Measurements from ENCODE around the gene KRTAP19-6.
"Not testable (repeated sequence)": the region's sequence is repeated elsewhere in the genome, so short reads cannot be mapped to it uniquely, and the experiment has no call there.

KRTAP19-6 gene, protein sequence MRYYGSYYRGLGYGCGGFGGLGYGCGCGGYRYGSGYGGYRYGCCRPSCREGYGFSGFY

DNA sequence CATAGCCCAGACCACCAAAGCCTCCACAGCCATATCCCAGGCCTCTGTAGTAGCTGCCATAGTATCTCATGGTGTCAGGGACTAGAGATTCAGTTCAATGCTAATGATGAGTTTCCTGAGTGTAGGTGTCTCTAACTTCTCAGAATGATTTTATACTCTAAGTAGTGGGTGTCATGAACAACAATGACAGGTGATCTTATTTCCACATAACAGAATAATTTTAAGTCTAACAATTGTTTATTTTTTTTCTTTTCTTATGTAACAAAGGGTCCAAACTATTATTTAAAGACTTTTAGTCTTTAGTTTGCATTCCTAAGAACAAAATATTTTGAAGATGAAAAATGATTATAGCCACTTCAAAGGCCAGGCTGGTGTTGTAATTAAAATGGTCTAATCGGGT is at the start of gene KRTAP19-6:
TSS of gene KRTAP19-6 (minus strand) at position 101 of the 400 bp plus-strand sequence. CDS start at position 70, 31 bp downstream.
- no peak for DNase-seq (ENCODE audit: low read depth in 2 of 2)

DNA sequence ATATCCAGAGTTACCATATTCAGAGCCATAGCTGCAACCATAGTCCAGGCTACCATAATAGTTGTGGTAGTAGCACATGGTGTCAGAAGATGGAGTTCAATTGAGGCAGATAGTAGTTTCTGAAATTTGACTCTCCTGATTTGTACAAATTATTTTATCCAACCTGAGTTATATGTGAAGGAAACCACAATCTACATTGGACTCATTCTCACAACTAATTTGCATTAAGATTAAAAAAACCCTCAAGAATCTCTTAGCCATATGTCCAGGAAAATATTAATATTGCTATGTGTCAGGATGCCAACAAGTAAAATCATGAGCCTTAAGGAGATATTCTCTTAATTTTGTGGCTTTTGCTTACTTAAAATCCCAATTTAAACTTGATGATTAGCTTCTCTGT is 48.6 kb upstream of the KRTAP19-6 start, which contains the start of gene KRTAP22-2:
TSS of gene KRTAP22-2 (minus strand) at position 101 of the 400 bp plus-strand sequence.
- DNase-seq (ENCODE audit: low read depth in 2 of 2), result no peak

DNA sequence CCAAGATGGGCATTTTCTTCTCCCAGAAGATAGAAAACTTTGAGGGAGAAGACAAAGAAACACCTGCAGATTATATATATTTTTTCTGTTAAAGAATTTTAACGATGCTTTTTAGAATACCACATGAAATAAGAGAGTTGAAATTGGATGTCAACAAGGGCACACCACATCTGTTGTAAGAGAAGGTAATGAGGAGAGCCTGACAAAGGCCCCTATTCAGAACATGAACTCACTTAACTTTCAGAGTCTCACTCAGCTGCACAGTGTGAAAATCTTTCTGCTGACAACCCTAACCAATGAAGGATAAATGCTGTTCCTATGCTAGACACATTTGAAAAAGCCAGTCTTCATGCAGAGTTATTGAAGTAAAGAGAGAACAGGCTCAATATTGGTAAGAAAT is 41.2 kb upstream of the KRTAP19-6 start:
- no peak for DNase-seq (ENCODE audit: low read depth in 2 of 2)

DNA sequence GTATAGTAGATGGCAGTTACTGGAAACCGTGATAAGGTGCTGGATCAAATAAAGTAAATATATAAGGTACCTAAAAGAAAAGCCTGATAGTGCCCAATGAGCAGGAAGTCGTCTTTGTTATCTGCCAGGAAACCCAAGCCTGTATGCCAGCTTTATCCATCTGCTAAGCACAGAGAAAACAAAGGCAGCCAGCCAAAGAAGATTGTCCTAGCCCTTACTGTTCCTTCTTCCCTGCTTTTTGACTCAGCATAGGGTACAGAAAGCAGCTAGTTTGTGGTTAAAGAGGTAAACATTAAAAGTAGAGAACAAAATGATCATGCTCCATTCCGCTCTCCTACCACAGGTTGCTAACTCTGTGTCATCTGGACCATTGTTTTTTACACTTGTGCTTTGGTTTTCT is 38.5 kb upstream of the KRTAP19-6 start:
- no peak for DNase-seq (ENCODE audit: low read depth in 2 of 2)

DNA sequence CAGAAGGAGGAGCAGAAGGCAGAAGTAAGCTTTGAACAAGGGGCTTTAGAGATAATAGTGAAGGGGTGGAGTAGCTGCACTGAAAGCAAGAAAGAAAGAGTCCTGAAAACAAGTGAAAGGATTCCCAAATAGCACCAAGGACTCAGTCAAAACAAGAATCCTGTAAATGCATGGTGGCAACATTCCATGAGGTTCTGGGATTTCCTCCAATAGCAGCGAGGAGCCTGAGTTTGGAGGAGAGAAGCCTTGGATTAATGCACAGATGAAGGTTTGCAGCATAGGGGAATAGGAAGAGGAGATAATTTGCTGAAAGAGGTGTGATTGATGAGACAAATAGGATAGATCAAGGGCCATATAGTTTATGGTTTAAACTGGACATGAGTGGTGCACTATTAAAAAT is 37.7 kb upstream of the KRTAP19-6 start:
- no peak for DNase-seq (ENCODE audit: low read depth in 2 of 2)

DNA sequence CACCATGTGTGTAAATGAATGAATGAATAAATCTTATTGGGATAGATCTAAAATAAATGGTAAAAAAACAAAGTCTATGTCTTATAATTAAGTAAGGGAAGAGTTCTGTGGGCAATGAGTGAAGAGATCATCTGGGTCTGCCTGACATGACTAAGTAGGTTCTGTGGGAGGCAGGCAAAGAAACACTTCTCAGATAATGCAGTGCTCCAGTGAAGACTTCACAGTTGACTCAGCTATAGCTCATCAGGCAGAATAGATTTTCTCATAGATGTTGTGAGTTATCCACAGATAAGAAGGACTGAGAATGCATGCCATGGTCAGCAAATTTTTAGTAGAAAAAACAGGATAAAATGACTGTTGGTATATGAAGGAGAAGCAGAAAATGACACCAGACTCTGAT is 36.1 kb upstream of the KRTAP19-6 start:
- no peak for DNase-seq (ENCODE audit: low read depth in 2 of 2)

DNA sequence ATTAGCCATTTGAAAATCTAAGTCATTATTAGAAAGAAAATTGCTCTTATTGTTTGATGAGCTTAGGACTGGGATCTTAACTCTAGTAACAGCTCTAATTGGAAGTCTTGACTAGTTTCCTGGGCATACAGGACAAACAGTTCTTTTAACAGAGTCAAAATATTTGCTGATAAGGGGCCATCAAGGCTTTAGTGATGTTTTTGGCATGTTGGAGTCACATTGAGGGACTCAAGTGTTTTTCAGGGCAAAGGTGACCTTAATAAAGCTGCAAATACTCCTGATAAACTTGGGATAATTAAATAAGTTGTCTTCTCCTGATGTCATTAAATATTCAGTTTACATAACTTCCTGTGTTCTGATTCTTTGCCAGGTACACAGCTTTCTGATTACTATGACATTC is 26.0 kb upstream of the KRTAP19-6 start:
- no peak for DNase-seq (ENCODE audit: low read depth in 2 of 2)

DNA sequence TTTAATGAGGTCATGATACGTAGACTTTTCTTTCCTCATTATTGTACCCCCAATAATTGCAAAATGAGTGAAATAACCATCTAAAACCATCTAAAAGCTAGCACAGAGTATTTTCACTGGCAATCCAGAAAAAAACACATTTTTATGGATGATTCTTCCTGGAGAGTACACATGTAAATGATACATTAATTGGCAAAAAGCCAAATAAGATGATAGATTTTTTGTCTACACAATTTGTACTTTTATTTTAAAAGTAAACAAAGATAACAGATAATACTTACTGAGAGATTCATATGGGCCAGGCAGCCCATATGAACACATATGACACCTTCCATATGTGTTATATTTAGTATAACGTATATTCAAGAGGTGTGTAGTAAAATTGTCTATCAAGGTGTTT is 22.0 kb upstream of the KRTAP19-6 start:
- no peak for DNase-seq (ENCODE audit: low read depth in 2 of 2)

DNA sequence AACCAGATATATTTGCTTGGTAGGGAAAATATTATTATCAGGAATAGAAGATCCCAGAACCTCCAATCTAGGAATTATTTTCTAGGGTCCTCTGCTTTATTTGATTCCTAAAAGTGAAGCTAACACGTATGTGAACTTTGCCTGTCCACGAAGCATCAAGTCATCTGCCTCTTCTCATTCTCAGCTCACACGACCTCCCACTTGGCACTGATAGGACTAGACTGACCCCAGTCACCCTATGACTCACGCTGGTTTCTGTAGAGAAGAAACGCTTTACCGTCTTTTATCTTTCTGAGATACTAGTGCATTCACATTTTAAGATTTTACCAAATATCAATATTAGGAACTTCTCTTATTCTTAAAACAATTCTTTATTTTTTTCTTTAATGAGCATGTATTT is 21.4 kb upstream of the KRTAP19-6 start:
- DNase-seq (ENCODE audit: low read depth in 2 of 2), result no peak

DNA sequence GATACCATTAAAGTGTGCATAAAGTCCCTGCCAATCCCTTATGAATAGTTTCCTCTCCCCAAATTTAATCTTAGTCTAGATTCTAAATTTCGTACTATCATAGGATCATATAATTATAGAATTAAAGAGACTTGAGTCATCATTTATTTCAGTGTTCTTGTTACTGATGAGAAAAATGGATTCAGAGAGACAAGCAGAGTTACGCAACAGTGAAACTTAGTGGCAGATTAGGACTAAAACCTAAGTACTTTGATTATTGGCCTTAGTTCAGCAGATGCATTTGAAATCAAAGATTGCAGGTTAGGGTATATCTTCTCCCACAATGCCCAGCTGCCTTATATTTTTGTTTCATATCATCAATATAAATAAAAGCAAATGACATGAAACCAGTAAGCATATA is 20.3 kb upstream of the KRTAP19-6 start:
- no peak for DNase-seq (ENCODE audit: low read depth in 2 of 2)

DNA sequence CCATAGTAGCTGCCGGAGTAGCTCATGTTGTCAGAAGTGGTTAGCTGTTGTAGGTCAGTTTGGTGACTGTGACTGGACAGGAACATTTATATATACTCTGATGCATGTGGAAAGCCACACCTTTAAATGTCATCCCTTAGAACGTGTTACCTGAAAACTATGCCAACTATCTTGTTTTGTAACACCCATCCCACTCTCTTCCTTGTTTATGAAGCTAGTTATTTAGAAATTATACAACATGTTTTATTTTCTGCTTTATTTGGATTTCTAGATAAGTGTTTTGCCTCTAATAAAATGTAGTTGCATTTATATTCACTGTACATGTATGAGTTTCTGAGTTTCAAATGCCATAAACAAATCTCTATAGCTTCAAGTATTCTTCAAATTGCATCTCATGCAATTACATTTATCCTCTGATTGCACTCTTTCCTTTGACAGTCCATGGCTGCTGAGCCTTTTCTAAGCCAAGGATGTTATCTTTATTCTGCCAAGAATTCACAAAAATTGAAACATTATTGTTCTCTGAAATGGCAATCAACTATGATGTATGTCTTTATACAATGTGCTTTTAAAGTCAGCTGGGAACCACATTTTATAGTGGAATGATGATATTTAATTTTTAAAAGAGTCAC is 19.7 kb upstream of the KRTAP19-6 start, which contains the start of gene KRTAP19-7:
TSS of gene KRTAP19-7 (minus strand) at position 51 of the 632 bp plus-strand sequence. CDS start at position 26, 25 bp downstream.
- DNase-seq (ENCODE audit: low read depth in 2 of 2), result no peak

DNA sequence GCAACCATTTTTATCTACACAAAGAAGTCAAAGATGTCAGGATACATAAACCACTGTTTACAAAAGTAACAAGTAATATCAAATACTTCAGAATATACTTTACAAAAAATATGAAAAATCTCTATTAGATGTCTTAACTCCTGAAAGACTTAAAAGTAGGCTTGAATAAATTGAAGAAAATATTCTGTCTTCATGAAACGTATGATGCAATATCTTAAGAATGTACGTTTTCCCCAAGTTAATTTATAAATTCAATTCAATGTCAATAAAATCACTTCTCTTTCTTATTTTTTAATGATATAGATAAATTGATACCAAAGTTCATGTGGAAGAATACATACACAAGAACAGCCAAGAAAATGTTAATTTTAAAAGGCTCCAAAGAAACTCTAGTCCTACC is 13.4 kb upstream of the KRTAP19-6 start:
- DNase-seq (ENCODE audit: low read depth in 2 of 2), result no peak

DNA sequence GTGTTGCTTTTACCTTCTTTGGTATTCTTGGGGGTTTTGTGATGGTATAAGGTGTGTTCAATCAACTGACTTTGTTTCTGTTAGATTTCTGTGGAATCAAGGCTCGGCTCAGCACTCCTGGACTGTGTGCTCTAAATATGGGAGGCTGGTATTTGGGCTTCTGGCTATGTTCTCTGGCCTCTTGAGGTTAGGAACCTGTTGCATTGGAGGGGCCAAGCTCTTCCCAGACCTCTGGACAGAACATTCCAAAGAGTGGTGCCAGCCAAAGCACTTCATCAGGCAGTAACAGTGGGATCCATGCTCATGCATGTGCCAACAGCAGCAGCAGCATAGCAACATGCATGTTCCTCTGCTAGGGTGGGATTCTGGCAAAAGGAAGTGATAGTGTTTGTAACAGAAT is 11.1 kb upstream of the KRTAP19-6 start:
- DNase-seq (ENCODE audit: low read depth in 2 of 2), result no peak

DNA sequence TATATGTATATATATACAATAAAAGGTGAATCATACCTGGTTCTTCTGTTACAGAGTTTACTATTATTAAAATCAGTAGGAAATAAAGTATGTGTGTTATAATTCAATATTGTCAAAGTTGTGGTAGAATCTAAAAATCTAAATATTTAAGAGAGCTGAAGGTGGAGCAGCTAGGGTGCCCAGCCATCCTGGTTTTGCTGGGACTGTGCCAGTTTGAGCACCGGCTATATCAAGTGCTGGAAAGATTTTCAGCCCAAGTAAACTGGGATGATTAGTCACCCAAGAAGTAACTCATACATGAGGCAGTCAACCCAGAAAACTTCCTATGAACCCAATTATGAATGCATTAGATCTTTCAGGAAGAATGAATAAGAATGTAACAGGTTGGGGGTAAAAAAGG is 22.8 kb downstream of the KRTAP19-6 start:
- no peak for DNase-seq (ENCODE audit: low read depth in 2 of 2)

DNA sequence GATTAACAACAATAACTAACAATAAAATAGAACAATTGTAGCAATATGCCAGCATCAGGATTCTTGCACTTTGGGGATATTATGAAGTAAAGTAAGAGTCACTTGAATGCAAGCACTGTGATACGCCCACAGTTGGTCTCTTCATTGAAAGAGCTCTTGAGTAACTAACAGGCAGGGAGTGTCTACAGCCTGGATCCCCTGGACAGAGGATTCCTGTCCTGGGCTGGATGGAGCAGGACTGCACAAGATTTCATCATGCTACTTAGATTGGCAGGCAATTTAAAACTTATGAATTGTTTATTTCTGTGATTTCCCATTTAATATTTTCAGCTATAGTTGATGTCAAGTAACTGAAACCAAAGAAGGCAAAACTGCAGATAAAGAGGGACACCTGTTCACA is 26.0 kb downstream of the KRTAP19-6 start:
- DNase-seq (ENCODE audit: low read depth in 2 of 2), result no peak

DNA sequence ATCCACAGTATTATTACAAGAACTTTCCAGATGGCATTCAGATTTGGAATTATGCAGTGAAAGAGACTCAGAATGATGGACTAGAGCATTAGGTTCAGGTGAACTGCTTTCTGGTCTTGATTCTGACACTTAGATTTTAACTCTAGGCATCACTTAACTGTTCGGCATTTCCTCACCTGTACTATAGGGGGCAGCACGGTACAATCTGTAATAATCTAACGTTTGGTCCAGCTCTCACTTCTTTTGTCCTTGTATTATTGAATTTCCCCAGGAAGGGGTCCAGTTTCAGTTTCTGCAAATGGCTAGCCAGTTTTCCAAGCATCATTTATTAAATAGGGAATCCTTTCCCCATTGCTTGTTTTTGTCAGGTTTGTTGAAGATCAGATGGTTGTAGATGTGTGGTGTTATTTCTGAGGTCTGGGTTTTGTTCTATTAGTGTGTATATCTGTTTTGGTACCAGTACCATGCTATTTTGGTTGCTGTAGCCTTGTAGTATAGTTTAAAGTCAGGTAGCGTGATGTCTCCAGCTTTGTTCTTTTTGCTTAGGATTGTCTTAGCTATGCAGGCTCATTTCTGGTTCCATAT is 36.0 kb downstream of the KRTAP19-6 start:
- not testable (repeated sequence) for DNase-seq (ENCODE audit: low read depth in 2 of 2)

DNA sequence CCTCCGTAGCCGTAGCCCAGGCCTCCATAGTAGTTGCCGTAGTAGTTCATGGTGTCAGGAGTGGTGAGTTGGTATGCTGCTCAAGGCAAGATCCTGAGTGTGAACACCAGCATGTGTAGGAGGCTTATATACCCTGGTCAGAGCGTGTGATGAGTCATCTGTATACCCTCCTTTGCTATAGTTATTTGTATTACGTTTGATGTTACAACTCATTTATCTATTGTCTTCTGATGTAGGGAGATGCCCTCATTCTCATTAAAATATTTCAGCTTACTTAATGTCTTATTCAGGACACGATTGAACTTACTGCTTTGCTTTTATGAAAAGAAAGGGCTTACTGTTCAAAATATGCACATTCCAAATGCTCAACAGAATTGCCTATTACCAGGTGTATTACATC is 39.6 kb downstream of the KRTAP19-6 start, which contains the start of gene KRTAP19-5:
TSS of gene KRTAP19-5 (minus strand) at position 101 of the 400 bp plus-strand sequence. CDS start at position 50, 51 bp downstream.
- DNase-seq (ENCODE audit: low read depth in 2 of 2), result no peak

DNA sequence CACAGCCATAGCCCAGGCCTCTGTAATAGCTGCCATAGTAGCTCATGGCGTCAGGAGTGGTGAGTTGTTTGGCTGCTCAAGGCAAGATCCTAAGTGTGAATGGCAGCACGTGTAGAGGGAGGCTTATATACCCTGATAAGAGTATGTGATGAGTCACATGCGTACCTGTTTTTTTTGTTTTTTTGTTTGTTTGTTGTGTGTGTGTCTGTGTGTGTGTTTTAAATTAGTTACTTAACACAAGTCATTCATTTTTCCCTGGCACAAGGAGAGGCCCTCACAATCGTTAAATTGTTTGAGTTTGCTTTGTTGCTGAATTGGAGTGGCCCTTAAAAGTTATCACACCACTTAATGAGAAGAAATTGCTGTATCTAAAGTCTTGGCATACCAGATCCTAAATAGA is 44.6 kb downstream of the KRTAP19-6 start, which contains the start of gene KRTAP19-4:
TSS of gene KRTAP19-4 (minus strand) at position 101 of the 400 bp plus-strand sequence. CDS start at position 46, 55 bp downstream.
- no peak for DNase-seq (ENCODE audit: low read depth in 2 of 2)

DNA sequence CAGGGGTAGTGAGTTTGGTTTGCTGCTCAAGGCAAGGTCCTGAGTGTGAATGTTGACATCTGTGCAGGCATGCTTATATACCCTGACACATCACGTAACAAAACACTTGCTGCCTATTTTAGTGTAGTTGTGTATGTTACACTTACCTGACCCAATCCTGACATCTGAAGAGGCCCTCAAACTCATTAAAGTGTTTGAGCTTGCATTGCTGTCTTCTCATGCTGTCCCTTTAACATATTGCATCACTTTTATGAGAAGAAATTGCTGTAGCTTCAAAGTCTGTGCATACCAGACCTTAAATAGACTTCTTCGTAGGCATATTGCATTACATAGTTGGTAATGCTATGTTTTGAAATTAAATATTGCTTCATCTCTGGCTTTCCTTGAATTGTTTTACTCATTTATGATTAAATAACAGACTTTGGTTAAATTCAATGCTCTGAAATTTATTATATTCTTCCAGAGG is 49.7 kb downstream of the KRTAP19-6 start, which contains the start of gene KRTAP19-3:
TSS of gene KRTAP19-3 (minus strand) at position 51 of the 466 bp plus-strand sequence. CDS start 56 bp downstream, outside the sequence.
- no peak for DNase-seq (ENCODE audit: low read depth in 2 of 2)
